SK-N-SH (cell line): ENCODE results near the gene IFNG.

ENCODE experiments used
- CTCF ChIP-seq: fragments of 200-600 bp; sonication (generic); IDR thresholded peaks from 2 replicates; pipeline ENCODE4 v1.6.1; 2017; ENCODE audit warnings: antibody characterized with exemption, mild to moderate bottlenecking, moderate library complexity
- ELF1 ChIP-seq: IDR thresholded peaks from 2 replicates; pipeline ENCODE4 v1.4.0; 2012
- FOXM1 ChIP-seq: IDR thresholded peaks from 2 replicates; pipeline ENCODE4 v1.4.0; 2012; ENCODE audit warnings: low read depth, mild to moderate bottlenecking
- GABPA ChIP-seq: IDR thresholded peaks from 2 replicates; pipeline ENCODE4 v1.4.0; 2012; ENCODE audit warnings: low read depth, mild to moderate bottlenecking
- JUND ChIP-seq: IDR thresholded peaks from 2 replicates; pipeline ENCODE4 v1.4.0; 2012
- MAX ChIP-seq: IDR thresholded peaks from 2 replicates; pipeline ENCODE4 v1.4.0; 2012; ENCODE audit warnings: low read depth
- MXI1 ChIP-seq: IDR thresholded peaks from 2 replicates; pipeline ENCODE4 v1.6.1; 2012; ENCODE audit warnings: mild to moderate bottlenecking, low read depth, low read length, improper control_type of control experiment
- TEAD4 ChIP-seq: IDR thresholded peaks from 2 replicates; pipeline ENCODE4 v1.4.0; 2012; ENCODE audit warnings: mild to moderate bottlenecking, borderline replicate concordance; ENCODE audit not compliant: insufficient read depth

- TF ChIP-seq GABPA (no peak), FOXM1 (no peak), ELF1 (no peak), CTCF (no peak), JUND (no peak), MXI1 (no peak), MAX (no peak), TEAD4 (no peak)
Observed at GRCh38 chr12:68135520-68135919, 24.0 kb downstream of the IFNG start.
